GM19468 (cell line): ENCODE measurements around the gene GNPAT.
"Not testable (repeated sequence)": the region's sequence is repeated elsewhere in the genome, so short reads cannot be mapped to it uniquely, and the experiment has no call there.

ENCODE experiments used
- ATAC-seq: cut with Tn5 transposase; IDR thresholded peaks from one replicate; pipeline ENCODE4 v1.9.1; 2021; ENCODE audit warnings: mild to moderate bottlenecking, moderate library complexity, moderate number of reproducible peaks; ENCODE audit not compliant: unreplicated experiment; ENCODE audit errors: extremely low read depth

The GNPAT gene

DNA sequence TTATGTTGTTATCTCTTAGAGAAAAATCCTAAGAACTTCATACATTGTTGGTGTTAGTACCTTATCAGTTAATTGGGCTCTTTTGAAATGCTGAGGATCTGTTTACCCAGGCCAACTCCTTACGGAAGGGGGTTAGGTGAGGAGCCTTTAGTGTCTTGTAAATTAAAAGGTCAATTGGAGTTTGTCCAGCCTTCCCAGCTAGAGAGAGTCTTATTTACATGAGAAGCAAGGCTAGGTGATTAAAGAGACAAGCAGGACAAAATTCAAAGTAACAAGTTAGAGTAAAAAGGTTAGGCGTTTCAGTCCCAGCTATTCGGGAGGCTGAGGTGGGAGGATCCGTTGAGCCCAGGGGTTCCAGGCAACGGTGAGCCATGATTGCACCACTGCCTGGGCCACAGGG lies 28.7 kb upstream of the GNPAT start:
- not testable (repeated sequence) for ATAC-seq

DNA sequence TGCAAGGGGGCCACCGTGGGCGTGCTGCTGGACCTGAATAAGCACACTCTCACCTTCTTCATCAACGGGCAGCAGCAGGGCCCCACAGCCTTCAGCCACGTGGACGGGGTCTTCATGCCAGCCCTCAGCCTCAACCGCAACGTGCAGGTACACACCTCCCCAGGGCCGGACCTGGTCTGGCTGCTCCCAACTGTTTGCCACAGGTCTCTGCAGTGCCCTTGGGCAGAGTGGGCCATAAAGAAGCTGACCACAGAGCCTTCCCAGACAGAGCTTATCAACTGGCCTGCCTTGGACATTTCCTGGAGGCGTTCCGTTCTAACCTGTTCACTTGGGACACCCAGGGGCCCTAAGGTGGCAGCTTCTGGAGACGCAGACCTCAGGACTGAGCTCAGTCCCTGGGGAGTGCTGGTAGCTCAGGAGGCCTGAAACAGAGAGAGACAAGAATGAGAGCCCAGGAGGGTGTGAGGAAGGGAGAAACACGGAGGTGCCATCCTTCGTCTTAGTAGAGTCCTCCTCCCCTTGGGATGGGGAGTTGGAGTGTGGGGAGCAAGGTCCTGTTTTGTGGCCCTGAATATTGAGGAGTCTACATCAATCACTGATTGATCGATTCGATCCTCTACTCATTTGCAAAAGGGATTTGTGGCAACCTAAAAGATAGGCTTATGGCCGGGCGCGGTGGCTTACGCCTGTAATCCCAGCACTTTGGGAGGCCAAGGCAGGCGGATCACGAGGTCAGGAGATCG lies 27.0 kb upstream of the GNPAT start:
- no peak for ATAC-seq

DNA sequence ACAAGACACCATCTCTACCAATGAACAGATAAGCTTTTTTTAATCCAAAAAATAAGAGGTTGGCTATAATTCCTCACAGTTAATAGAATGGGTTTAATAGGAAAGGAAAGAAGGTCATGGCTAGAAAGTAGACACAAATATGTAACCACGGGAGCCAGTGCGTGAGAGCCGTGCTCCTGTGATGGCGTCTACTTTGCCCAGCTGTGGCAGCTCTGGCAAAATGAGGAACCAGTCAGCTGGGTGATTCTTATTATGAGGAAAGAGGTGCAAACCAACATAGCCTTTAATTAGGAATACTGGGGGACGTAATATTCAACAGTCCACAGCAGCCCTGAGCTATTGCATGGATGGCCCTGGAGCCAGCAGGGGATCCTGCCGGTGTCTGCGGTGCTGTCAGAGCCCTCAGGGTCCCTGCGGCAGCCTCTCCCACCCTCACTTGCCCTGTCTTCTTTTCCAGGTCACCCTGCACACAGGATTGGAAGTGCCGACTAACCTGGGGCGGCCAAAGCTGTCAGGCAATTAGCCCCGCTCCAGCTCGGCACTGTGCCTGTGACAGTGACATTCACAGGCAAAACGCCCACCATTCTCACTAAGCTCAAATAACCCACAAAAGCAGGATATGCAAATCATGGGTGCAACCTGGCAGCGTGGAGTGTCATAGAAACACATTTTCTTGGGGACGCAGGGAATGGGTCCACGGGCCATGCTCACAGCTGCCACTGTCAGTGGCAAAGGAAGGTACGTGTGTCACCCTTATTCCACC lies 25.9 kb upstream of the GNPAT start:
- no peak for ATAC-seq

DNA sequence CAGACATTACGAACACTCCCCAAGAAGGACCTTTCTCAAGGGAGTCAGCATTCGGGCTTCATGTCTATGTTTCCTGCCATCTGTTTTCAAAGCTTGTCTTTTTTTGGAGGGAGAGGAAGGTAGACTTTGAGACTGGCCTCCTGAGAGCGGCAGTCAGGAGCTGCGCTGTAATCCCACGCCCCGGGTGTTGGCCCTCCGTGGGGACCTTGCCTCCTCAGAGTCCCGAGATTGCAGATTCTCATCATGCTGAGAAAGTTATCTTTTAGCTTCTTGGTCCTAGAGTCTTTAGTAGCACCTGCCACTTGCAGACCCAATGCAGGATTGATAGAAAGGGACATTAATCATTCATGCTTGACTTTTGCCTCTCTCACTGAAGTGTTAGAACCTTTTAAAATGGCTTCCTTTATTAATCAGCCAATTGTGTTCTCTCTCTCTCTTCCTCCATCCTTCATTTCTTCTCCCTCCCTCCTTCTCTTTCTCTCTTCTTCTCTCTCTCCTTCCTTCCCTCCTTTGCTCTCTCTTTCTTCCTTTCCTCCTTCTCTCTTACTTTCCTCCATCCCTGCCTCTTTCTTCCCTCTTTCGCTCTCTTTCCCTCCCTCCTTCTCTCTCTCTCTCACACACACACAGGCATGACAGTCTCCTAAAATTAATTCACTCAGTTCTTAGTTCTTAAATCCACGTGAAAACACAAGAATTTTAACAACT lies 25.2 kb upstream of the GNPAT start:
- no peak for ATAC-seq

DNA sequence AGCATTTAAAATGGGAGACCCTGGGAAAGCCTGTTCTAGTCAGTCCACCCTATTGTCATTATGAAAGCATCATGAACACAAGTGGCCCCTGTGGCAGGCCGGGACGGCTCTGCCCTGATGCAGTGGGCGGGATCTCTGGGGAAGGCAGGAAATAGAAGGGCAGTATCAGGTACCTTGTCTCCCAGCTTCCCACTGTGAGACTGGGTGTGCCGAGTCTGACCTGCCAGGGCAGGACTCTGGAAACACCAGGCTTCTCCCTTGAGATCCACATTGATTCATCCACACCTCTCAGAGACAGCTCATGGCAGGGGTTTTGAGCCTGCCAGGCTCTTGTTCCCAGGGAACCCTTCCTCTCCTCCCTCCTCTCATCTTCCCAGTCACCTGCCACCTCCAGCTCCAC lies 24.5 kb upstream of the GNPAT start:
- ATAC-seq = no peak

DNA sequence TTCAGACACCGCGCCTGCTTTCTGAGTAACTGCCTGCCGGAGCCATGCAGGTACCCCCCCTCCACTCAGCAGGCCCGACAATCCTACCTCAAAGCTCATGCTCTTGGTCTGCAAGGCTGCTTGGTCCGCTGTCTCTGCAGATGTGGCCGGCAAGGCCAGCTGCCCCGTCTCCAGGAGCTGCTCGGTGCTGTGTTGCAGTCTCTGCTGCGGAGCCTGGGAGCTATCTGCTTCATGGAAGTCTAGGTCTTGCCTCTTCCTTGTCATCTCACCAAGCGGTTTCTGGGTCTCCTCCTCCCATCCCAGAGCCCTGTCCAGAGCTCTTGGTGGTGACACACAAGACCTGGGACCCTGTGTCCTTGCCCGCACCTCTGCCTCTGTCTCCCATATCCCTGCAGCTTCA lies 24.0 kb upstream of the GNPAT start:
- no peak for ATAC-seq

DNA sequence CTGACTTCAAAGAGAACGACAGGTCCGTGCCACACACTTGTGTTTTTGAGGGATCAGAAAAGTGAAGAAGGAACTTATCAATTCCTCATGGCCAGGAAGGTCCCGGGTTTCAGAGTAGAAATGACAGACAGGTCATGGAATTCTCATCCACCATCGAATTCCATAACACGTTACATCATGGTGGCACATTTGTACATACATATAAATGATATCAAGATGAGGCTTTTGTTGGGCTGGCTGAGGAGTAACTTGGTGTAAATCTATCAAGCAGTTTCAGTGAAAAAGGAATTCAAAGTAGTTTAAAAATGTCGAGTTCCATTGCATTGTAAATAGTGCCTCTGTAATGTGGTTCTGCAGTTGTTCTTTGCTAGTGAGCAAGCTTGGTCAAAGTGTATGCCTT lies 22.9 kb upstream of the GNPAT start:
- ATAC-seq = no peak

DNA sequence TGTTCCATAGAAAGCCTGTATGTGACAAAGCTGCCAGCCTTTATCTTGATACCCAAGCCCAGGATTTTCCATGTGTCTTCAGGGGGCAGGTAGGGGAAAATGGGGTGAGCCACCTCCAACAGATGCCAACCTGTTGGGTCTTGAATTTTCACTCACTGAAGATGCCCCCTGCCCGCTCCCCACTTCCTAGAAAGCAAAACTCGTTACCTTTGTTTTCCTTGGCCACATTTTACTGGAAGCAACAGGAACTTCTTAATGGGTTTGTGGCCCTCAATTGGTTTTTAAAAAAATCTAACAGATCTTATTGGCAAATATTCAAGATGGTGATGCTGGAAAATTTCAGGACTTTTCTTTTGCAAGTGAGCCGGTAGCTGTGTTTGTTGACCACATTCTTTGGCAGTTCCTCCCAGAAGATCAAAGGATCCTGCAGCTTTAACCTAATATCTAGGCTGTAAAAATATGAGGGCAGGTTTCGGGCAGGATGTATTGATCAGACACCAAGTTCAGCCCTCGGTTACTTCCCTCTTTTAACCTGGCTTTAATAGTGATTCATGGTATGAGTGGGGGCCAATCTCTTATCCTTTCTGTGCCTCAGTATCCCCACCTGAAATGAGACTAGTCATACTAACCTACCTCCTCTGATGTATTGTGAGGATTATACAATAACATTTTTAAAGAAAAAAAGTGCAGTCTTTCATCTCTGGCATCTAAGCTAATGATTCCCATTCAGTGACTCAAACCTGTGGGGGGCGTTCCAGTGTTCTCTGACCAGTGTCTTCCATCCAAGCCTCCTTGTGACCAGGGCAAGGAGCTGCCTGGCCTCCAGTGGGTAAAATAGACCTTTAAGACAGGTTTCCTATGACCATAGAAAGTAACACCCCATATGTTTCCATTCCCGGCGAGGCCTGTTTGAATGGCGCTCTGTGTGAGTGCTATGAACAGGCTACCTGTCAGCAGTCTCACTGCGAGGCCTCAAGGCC lies 21.3 kb upstream of the GNPAT start:
- no peak for ATAC-seq

DNA sequence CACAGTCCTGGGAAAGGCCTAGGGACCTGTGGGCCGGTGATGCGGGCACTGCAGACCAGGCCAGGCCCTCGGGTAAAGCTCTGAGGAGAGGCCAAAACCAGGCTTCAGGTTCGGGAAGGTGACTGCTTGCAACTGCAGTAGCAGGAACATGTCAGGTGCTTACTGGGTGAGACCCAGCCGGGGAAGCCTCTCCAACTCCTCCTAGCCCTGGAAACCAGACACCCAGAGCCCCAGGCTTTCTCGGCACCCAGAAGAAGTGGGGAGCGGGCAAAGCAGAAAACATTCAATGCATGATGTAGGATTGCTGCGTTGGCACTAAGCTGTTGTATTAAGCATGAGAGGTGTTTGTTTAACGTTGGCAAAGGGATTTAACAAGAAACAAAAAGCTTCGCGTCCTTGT lies 20.2 kb upstream of the GNPAT start:
- ATAC-seq = no peak

DNA sequence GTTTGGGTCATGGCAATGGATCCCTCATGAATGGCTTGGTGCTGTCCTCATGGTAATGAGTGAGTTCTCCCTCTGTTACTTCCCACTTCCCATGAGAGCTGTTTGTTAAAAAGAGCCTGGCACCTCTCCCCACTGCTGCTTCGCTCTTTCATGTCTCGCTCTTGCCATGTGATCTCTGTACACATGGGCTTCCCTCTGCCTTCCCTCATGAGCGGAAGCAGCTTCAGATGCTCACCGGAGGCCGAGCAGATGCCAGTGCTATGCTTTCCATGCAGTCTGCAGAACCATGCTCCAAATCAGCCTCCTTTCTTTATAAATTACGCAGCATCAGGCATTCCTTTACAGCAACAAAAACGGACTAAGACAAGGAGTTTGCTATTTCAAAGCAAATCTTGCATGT lies 14.9 kb upstream of the GNPAT start:
- ATAC-seq = no peak

DNA sequence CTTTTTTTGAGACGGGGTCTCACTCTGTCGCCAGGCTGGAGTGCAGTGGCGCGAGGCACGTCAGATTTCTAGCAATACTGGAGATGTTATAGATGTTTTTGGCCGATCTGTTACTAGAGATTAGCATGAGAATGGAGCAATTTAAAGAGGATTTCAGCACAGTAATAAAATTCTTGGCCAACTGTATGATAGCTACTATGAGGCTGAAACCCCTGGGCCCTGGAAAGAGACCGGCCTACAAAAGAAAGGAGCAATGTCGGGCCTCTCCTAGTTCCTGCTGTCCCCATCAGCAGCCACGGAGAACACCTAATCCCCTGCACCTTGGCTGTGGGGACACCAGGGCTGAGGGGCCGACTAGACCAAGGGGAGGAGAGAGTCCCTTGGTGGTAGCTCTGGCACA lies 9.5 kb upstream of the GNPAT start:
- ATAC-seq = no peak

DNA sequence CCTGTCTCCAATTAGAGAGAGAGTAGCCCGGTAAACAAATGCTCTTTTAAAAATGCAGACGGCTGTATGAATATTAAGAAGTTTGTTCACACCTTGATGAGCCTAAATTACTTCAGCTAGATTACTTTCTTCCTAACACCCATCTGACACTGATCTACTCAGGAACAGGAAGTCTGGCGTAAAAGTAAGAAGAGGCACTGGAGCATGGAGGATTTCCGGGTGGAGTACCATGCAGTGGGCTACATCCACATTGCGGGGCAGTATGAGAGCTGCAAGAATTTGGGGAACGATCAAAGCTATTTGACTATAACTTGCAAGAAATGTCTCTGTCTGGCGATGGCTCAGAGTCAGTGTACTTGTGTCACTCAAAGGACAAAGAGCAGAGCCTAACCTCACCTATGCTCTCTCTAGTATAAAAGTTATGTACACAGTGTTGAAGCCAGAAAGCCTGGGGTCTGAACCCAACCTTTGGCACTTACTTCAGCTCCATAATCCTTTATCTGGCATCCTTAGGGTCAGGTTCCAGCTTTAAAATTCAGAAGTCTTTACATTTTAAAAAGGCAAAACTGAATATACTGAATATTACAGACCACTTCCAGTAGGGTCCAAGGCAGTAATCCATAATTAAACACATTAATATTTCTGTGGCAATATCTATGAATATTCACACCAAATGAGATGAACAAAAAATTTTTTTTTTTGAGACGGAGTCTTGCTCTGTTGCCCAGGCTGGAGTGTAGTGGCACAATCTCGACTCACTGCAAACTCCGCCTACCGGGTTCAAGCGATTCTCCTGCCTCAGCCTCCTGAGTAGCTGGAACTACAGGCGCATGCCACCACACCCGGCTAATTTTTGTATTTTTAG lies 7.9 kb upstream of the GNPAT start:
- no peak for ATAC-seq

DNA sequence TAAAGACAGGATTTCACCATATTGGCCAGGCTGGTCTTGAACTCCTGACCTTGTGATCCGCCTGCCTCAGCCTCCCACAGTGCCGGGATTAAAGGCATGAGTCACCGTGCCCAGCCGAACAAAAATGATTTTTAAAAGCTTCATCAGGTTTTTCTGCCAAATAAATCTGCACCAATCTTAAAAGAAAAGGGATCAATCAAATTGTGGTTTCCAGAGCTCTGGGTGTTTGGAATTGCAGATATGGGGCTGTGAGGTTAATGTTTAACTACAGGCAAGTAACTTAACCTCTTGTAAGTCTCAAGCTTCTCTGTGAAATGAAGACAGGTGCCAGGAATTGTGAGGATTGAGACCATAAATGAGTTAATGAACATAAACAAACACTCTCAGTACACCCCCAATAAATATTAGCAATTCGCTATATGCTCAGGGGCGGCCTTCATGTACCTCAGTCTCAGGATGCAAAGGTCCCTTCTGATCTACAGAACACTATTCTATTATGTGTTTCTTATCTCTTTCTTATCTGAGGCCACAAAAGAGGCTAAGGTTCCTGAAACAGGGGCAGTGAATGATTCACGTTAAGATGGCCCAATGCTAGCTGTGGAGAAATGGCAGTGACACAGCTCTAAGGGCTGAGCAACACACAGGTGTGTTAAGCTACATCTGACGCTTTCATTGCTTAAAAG lies 7.1 kb upstream of the GNPAT start:
- no peak for ATAC-seq

DNA sequence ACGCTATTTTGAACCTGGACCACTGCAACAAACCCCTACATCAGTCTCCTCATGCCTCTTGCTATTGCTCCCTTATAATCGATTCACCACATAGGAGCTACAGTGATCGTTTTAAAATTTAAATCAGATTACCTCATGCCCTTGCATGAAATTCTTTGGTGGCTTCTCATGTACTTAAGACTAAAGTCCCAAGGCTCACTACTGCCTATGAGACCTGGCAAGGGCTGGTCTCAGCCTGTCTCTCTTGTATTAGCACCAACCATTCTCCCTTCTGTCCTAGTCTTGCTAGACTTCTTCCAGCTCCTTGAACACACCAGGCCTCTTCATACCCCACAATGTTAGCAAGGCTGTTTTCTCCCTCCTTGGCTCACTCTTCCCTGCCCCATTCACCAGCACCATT lies 6.5 kb upstream of the GNPAT start:
- ATAC-seq = no peak

DNA sequence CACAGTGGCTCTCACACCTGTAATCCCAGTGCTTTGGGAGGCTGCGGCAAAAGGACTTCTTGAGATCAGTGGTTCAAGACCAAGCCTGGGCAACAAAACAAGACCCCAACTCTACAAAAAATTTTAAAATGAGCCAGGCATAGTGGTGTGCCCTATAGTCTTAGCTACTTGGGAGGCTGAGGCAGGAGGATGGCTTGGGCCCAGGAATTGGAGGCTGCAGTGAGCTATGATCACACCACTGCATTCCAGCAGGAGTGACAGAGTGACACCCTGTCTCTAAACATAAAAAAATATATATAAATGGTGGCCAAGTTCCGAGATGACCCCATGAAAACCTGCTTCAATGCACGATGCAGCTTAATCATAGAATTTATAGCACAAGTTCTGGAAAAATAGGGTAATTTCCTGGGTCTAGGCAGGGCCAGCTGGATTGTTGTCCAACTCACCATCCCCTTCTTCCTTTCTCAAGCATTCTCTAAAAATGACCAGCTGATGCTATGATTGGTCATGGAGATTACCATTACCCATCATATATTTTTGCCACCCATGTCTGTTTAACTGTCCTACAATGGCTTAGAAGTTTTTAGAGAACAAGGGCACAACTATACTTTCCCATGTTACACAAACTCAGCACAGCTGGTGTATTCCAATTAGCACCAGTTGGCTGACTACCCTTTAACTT lies 5.3 kb upstream of the GNPAT start:
- no peak for ATAC-seq

DNA sequence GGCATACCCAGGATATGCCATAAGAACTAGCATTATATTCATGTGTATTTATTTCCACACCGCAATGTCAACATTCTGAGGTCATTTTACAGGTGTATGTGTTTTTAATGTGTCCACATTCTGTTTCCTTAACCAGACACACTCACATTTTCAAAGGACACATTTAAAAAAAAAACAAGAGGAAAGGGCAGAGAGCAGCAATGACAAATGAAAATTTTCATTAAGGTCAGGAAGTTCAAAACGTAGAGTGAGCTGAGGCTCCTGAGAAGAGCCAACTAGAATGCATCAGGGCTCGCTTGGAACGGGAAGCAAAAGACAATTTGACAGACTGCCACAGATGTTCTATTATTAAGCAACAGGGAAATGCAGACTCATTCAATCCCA lies 4.8 kb upstream of the GNPAT start:
- no peak for ATAC-seq

DNA sequence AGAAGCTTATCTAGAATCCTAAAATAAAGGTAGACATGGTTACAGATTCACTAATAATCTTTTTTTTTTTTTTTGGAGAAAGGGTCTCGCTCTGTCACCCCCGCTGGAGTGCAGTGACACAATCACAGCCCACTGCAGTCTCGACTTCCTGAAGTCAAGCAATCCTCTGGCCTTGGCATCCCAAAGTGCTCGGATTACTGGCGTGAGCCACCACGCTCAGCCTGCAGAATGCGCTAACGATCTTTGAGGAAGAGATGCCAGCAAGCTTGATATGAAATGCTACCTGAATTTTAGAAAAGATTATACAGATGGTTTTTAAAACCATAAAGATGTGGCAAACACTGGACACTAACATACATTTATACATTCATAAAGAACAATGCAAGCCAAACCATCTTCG lies 4.1 kb upstream of the GNPAT start:
- no peak for ATAC-seq

DNA sequence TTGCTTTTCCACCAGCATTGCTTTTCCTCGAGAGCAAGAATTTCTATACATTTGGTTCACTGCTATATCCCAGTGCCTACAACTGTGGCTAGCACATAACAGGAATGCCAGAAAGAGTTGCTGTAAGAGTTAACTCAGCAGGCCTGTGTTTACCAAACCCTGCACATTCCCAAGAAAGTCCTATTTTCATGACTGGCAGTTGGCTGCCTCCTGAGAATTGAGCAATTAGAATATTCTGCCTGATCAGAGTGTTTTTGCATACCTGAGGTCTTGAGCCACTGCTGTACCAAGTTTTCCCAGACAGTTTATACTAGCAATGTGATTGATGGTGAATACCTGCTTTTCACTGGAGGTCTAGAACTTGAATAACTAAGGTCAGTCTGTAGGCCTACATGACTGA lies 2.7 kb upstream of the GNPAT start:
- no peak for ATAC-seq
